Measurements from ENCODE around the gene SCYL2.

SCYL2 gene

GRCh38 chr12:100388382-100388781 lies 121.4 kb downstream of the SCYL2 start:
- H3K4me3 ChIP-seq (ENCODE audit: low read depth, low read length), result no peak overlapping the region
- TF ChIP-seq, protein P1, sequence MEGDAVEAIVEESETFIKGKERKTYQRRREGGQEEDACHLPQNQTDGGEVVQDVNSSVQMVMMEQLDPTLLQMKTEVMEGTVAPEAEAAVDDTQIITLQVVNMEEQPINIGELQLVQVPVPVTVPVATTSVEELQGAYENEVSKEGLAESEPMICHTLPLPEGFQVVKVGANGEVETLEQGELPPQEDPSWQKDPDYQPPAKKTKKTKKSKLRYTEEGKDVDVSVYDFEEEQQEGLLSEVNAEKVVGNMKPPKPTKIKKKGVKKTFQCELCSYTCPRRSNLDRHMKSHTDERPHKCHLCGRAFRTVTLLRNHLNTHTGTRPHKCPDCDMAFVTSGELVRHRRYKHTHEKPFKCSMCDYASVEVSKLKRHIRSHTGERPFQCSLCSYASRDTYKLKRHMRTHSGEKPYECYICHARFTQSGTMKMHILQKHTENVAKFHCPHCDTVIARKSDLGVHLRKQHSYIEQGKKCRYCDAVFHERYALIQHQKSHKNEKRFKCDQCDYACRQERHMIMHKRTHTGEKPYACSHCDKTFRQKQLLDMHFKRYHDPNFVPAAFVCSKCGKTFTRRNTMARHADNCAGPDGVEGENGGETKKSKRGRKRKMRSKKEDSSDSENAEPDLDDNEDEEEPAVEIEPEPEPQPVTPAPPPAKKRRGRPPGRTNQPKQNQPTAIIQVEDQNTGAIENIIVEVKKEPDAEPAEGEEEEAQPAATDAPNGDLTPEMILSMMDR (IDR thresholded peaks at IDR 0.05; ENCODE audit: control insufficient read depth, extremely low read depth, insufficient read depth), result no peak

More at GRCh38 chr12:100388382-100388781, 121.4 kb downstream of the SCYL2 start:
- DNase-seq (ENCODE audit: low read depth), result no peak

All from LNCaP clone FGC (cell line).